ENCODE measurements around the gene MAPK1. TPM values are rescaled to one million over a fixed set of nuclear protein-coding genes. Genes with fewer than 3 reads are reported as not detected.
"Not testable (repeated sequence)": the region's sequence is repeated elsewhere in the genome, so short reads cannot be mapped to it uniquely, and the experiment has no call there.

The MAPK1 gene
- total RNA-seq (2014; rRNA removed; shearing (Covaris generic)) (70.2 and 72.3 TPM in 2 replicates), polyA plus RNA-seq (2016; fragmentation: Nextera tagmentation; extraction: Ambion mirVana) (76.0 and 83.6 TPM in 2 replicates)

DNA sequence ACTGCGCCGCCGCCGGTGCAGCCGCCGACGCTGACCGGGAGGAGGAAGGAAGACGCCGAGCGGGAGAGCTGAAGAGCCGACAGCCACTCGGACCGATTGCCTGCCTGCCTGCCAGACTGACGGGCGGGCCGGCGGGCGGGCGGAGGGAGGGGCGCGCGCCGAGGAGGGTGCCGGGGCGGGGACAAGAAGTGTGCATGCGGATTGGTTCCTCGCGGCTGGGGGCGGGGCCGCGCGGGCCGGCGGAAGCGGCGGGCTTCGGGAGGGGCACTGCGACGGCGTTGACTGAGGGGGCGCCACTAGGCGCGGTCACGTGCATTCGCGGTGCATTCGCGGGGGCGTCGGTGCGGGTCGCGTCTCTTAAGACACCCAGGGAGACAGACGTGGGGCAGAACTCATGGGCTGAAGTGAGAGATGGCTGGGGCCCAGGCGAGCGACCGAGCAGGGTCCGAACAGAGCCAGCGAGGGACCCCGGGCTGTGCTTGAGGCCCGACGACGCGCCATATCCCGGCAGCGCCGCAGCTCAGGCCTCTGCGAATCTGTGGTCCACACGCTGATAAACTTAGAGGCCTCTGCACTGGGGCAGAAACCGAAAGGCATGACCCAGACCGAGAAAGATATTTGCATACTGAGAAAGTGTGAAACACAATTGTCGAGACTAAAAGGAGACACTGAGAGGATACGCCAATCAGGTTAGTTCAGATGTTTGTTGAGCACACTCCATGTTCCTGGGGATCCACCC lies at the start of gene MAPK1:
MAPK1 (minus strand) TSS at position 118 of the 739 bp plus-strand sequence. CDS start 205 bp downstream, outside the sequence.
- H3K4me3 ChIP-seq, result peak within 1 kb of the TSS; percentile 81
- H3K27ac ChIP-seq, result peak within 1 kb of the TSS; percentile 66
- H3F3A ChIP-seq (ENCODE audit: insufficient read depth), result peaks cover 18% of the 10 kb centered on the region
- no peaks in the 10 kb centered on the region for H3K9me3 ChIP-seq (ENCODE audit: low read depth)
- no peaks in the 10 kb centered on the region for H3K36me3 ChIP-seq (ENCODE audit: low read depth)
- H3K9ac ChIP-seq, result peak within 1 kb of the TSS; percentile 94
- 1 to 2% methylated on average over 42 to 70 of the region's 74 CpGs for WGBS, 2 experiments (ENCODE audit: low coverage in 1 of 2, low lambda C conversion rate in 2 of 2, missing lambda C conversion rate in 2 of 2)
- H3K4me1 ChIP-seq (ENCODE audit: insufficient read depth), result peaks cover 13% of the 10 kb centered on the region
- H2AFZ ChIP-seq, result peak within 1 kb of the TSS; percentile 90
- DNase-seq, result peak; percentile 95
- in situ Hi-C loops (cut with MboI), result no loop called here
- no peaks in the 10 kb centered on the region for H3K9me2 ChIP-seq (ENCODE audit: insufficient read depth)
- H3K27me3 ChIP-seq (replicated peaks; ENCODE audit: insufficient read depth), result no peaks in the 10 kb centered on the region
- no peak for TF ChIP-seq EZH2 (IDR thresholded peaks at IDR 0.05; ENCODE audit: insufficient read depth, poor library complexity, severe bottlenecking)
- no peak for TF ChIP-seq EZH2phosphoT487 (IDR thresholded peaks at IDR 0.05; ENCODE audit: insufficient read depth, low read depth)
- peaks cover 48% of the 10 kb centered on the region for H3K79me2 ChIP-seq (ENCODE audit: insufficient read depth)
- H3K4me2 ChIP-seq (ENCODE audit: unreplicated experiment), result peak within 1 kb of the TSS; percentile 96
- H4K20me1 ChIP-seq (ENCODE audit: insufficient read depth), result peaks cover 13% of the 10 kb centered on the region; the same call in 1 of the 2 replicates

GRCh38 chr22:21916309-21916918 lies 49.0 kb upstream of the MAPK1 start:
- no peaks in the 10 kb centered on the region for H3K36me3 ChIP-seq (ENCODE audit: low read depth)
- WGBS, 2 experiments (ENCODE audit: low coverage in 1 of 2, low lambda C conversion rate in 2 of 2, missing lambda C conversion rate in 2 of 2), result 79 to 89% methylated on average over 4 of the region's 4 CpGs
- H3K27me3 ChIP-seq (replicated peaks; ENCODE audit: insufficient read depth), result no peaks in the 10 kb centered on the region
- no peak overlapping the region for H2AFZ ChIP-seq
- H3K4me3 ChIP-seq, result no peak overlapping the region
- no peak overlapping the region for H3K27ac ChIP-seq
- no peak for DNase-seq
- in situ Hi-C loops (cut with MboI), result no loop called here
- H4K20me1 ChIP-seq (ENCODE audit: insufficient read depth), result no peaks in the 10 kb centered on the region
- no peaks in the 10 kb centered on the region for H3F3A ChIP-seq (ENCODE audit: insufficient read depth)
- no peak overlapping the region for H3K9ac ChIP-seq
- no peaks in the 10 kb centered on the region for H3K79me2 ChIP-seq (ENCODE audit: insufficient read depth)
- H3K9me3 ChIP-seq (ENCODE audit: low read depth), result no peaks in the 10 kb centered on the region
- no peaks in the 10 kb centered on the region for H3K4me1 ChIP-seq (ENCODE audit: insufficient read depth)
- H3K4me2 ChIP-seq (ENCODE audit: unreplicated experiment), result no peak overlapping the region
- no peak for TF ChIP-seq EZH2 (IDR thresholded peaks at IDR 0.05; ENCODE audit: insufficient read depth, poor library complexity, severe bottlenecking)
- TF ChIP-seq EZH2phosphoT487 (IDR thresholded peaks at IDR 0.05; ENCODE audit: insufficient read depth, low read depth), result no peak
- H3K9me2 ChIP-seq (ENCODE audit: insufficient read depth), result no peaks in the 10 kb centered on the region

GRCh38 chr22:21915624-21916308 lies 48.3 kb upstream of the MAPK1 start:
- H3F3A ChIP-seq (ENCODE audit: insufficient read depth), result no peaks in the 10 kb centered on the region
- H3K4me1 ChIP-seq (ENCODE audit: insufficient read depth), result no peaks in the 10 kb centered on the region
- no peaks in the 10 kb centered on the region for H3K36me3 ChIP-seq (ENCODE audit: low read depth)
- TF ChIP-seq EZH2phosphoT487 (IDR thresholded peaks at IDR 0.05; ENCODE audit: insufficient read depth, low read depth) (no peak), EZH2 (IDR thresholded peaks at IDR 0.05; ENCODE audit: insufficient read depth, poor library complexity, severe bottlenecking) (no peak)
- H4K20me1 ChIP-seq (ENCODE audit: insufficient read depth), result no peaks in the 10 kb centered on the region
- in situ Hi-C loops (cut with MboI), result no loop called here
- no peaks in the 10 kb centered on the region for H3K9me3 ChIP-seq (ENCODE audit: low read depth)
- H2AFZ ChIP-seq, result no peak overlapping the region
- DNase-seq, result no peak
- no peak overlapping the region for H3K9ac ChIP-seq
- no peaks in the 10 kb centered on the region for H3K79me2 ChIP-seq (ENCODE audit: insufficient read depth)
- no peak overlapping the region for H3K27ac ChIP-seq
- 93 to 96% methylated on average over 4 of the region's 4 CpGs for WGBS, 2 experiments (ENCODE audit: low coverage in 1 of 2, low lambda C conversion rate in 2 of 2, missing lambda C conversion rate in 2 of 2)
- no peaks in the 10 kb centered on the region for H3K27me3 ChIP-seq (replicated peaks; ENCODE audit: insufficient read depth)
- H3K4me2 ChIP-seq (ENCODE audit: unreplicated experiment), result no peak overlapping the region
- H3K4me3 ChIP-seq, result no peak overlapping the region
- H3K9me2 ChIP-seq (ENCODE audit: insufficient read depth), result no peaks in the 10 kb centered on the region

- H3K4me2 ChIP-seq (ENCODE audit: unreplicated experiment); H3K9me2 ChIP-seq (ENCODE audit: insufficient read depth); H3K27me3 ChIP-seq (replicated peaks; ENCODE audit: insufficient read depth); H3K4me3 ChIP-seq; H2AFZ ChIP-seq; H3F3A ChIP-seq (ENCODE audit: insufficient read depth); H3K9ac ChIP-seq; H4K20me1 ChIP-seq (ENCODE audit: insufficient read depth); H3K36me3 ChIP-seq (ENCODE audit: low read depth); H3K79me2 ChIP-seq (ENCODE audit: insufficient read depth); H3K9me3 ChIP-seq (ENCODE audit: low read depth); H3K4me1 ChIP-seq (ENCODE audit: insufficient read depth); in situ Hi-C loops (cut with MboI); H3K27ac ChIP-seq; DNase-seq: not testable (repeated sequence)
- 85 to 90% methylated on average over 8 of the region's 8 CpGs for WGBS, 2 experiments (ENCODE audit: low coverage in 1 of 2, low lambda C conversion rate in 2 of 2, missing lambda C conversion rate in 2 of 2)
Observed at GRCh38 chr22:21914033-21914642, 46.7 kb upstream of the MAPK1 start.

DNA sequence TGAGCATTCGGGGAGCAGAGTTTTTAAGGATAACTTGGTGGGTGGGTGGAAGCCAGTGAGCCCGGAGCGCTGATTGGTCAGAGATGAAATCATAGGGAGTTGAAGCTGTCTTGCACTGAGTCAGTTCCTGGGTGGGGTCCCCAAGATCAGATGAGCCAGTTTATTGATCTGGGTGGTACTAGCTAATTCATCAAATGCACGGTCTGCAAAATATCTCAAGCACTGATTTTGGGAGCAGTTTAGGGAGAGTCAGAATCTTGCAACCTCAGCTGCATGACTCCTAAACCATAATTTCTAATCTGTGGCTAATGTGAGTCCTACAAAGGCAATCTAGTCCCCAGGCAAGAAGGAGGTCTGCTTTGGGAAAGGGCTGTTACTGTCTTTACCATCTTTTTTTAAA lies 42.9 kb upstream of the MAPK1 start:
- H3K27ac ChIP-seq; H3K9me3 ChIP-seq (ENCODE audit: low read depth); H3K4me3 ChIP-seq; H3K79me2 ChIP-seq (ENCODE audit: insufficient read depth); H3K4me1 ChIP-seq (ENCODE audit: insufficient read depth); in situ Hi-C loops (cut with MboI); H3F3A ChIP-seq (ENCODE audit: insufficient read depth); H4K20me1 ChIP-seq (ENCODE audit: insufficient read depth); H2AFZ ChIP-seq; DNase-seq; H3K4me2 ChIP-seq (ENCODE audit: unreplicated experiment); H3K36me3 ChIP-seq (ENCODE audit: low read depth); H3K9me2 ChIP-seq (ENCODE audit: insufficient read depth); H3K9ac ChIP-seq; H3K27me3 ChIP-seq (replicated peaks; ENCODE audit: insufficient read depth): not testable (repeated sequence)
- WGBS, 2 experiments (ENCODE audit: low coverage in 1 of 2, low lambda C conversion rate in 2 of 2, missing lambda C conversion rate in 2 of 2), result 65 to 66% methylated on average over 4 of the region's 4 CpGs
